Calu3 (cell line): Measurements from ENCODE around the gene ZWILCH. TPM values are rescaled to one million over a fixed set of nuclear protein-coding genes. Genes with fewer than 3 reads are reported as not detected.

ENCODE experiments used
- BruUV-seq: library from RNA; stranded (reverse); fragments of 400-500 nt; replicated peaks from 2 replicates; lab custom pipeline; 2021; lab: Mats Ljungman, UMichigan
- CTCF ChIA-PET: fragments of 300-600 bp; sonication (Branson Sonifier 250); formaldehyde crosslinking; loops from one replicate; lab custom pipeline; 2022; ENCODE audit warnings: antibody characterized with exemption; lab: Charles Lee
- DNase-seq: peaks from one replicate; pipeline ENCODE4 v3.0.0; 2022
- H3K27ac Mint-ChIP-seq: one replicate; pipeline ENCODE4 v1.8.0; 2022; ENCODE audit warnings: mixed read lengths; ENCODE audit not compliant: unreplicated experiment
- H3K27me3 Mint-ChIP-seq: one replicate; pipeline ENCODE4 v1.8.0; 2022; ENCODE audit warnings: mixed read lengths; ENCODE audit not compliant: unreplicated experiment
- H3K36me3 Mint-ChIP-seq: one replicate; pipeline ENCODE4 v1.8.0; 2022; ENCODE audit warnings: mild to moderate bottlenecking, moderate library complexity, mixed read lengths; ENCODE audit not compliant: insufficient read depth, unreplicated experiment
- H3K4me1 Mint-ChIP-seq: one replicate; pipeline ENCODE4 v1.8.0; 2022; ENCODE audit warnings: mild to moderate bottlenecking, low read depth, mixed read lengths; ENCODE audit not compliant: unreplicated experiment
- H3K4me3 Mint-ChIP-seq: one replicate; pipeline ENCODE4 v1.8.0; 2022; ENCODE audit warnings: mild to moderate bottlenecking, low read depth, moderate library complexity, mixed read lengths; ENCODE audit not compliant: unreplicated experiment
- H3K9me3 Mint-ChIP-seq: one replicate; pipeline ENCODE4 v1.8.0; 2022; ENCODE audit warnings: low read depth, mixed read lengths; ENCODE audit not compliant: unreplicated experiment
- CTCF ChIP-seq: fragments of 200-600 bp; IDR thresholded peaks from one replicate; pipeline ENCODE4 v1.8.0; 2022; ENCODE audit warnings: antibody characterized with exemption; ENCODE audit not compliant: unreplicated experiment
- intact Hi-C: fragments of 100-400 bp; cut with micrococcal nuclease; formaldehyde crosslinking; loops from one replicate; pipeline ENCODE4 v1.10.0; 2022; ENCODE audit not compliant: unreplicated experiment
- total RNA-seq: library from RNA; stranded (reverse); gene quantifications from 2 replicates; pipeline ENCODE4 v1.2.3, GENCODE V29; 2022

The ZWILCH gene
- total RNA-seq, 1 experiment from 2014 or later = 34.5 TPM

- Mint-ChIP-seq H3K36me3 (peaks cover 6% of the 10 kb centered on the region), H3K4me1 (no peaks in the 10 kb centered on the region)
These were observed 29.9 kb downstream of the ZWILCH start for GRCh38 chr15:66535056-66535455.

DNA sequence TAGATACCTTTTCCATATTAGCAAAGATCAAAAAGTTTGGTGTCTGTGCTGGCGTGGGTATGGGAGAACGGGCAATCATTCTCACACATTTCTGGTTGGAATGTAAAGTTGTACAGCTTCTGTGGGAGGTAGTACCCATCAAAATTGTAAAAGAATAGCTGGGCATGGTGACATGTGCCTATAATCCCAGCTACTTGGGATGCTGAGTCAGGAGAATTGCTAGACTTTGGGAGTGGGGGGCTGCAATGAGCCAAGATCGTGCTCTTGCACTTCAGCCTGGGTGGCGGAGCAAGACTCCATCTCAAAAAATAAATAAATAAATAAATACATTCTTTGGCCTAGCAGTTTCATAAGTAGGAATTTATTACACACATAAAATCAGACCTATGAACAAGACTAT is 37.8 kb downstream of the ZWILCH start:
- intact Hi-C loops = no loop called here
- Mint-ChIP-seq H3K9me3 (no peaks in the 10 kb centered on the region), H3K4me1 (no peaks in the 10 kb centered on the region), H3K36me3 (no peaks in the 10 kb centered on the region), H3K27me3 (no peaks in the 10 kb centered on the region), H3K4me3 (no peak overlapping the region), H3K27ac (no peak overlapping the region)
- no TSS peak for BruUV-seq
- no peak for DNase-seq
- TF ChIP-seq CTCF = no peak
- CTCF ChIA-PET = no interaction called here

More at GRCh38 chr15:66535056-66535455, 29.9 kb downstream of the ZWILCH start:
- intact Hi-C loops = no loop called here
- TF ChIP-seq CTCF = no peak
- no peak overlapping the region for H3K27ac Mint-ChIP-seq
- CTCF ChIA-PET = interaction anchor here (0.6 kb wide), 1 partner anchor 463 kb away, joined by 3 read pairs; no protein-coding TSS in a partner anchor
- H3K9me3 Mint-ChIP-seq = no peaks in the 10 kb centered on the region
- DNase-seq = no peak
- BruUV-seq = no TSS peak
- no peaks in the 10 kb centered on the region for H3K27me3 Mint-ChIP-seq
- no peak overlapping the region for H3K4me3 Mint-ChIP-seq

- Mint-ChIP-seq H3K27me3 (no peaks in the 10 kb centered on the region), H3K4me3 (no peak overlapping the region), H3K4me1 (no peaks in the 10 kb centered on the region), H3K9me3 (no peaks in the 10 kb centered on the region), H3K27ac (no peak overlapping the region), H3K36me3 (peaks cover 4% of the 10 kb centered on the region)
- no peak for TF ChIP-seq CTCF
- no TSS peak for BruUV-seq
- intact Hi-C loops = no loop called here
- CTCF ChIA-PET = no interaction called here
- DNase-seq = no peak
These were observed 40.1 kb downstream of the ZWILCH start for GRCh38 chr15:66545255-66545654.

- CTCF ChIA-PET = no interaction called here
- intact Hi-C loops = no loop called here
- Mint-ChIP-seq H3K27ac (no peak overlapping the region), H3K9me3 (peaks cover 3% of the 10 kb centered on the region), H3K36me3 (no peaks in the 10 kb centered on the region), H3K4me3 (no peak overlapping the region), H3K4me1 (no peaks in the 10 kb centered on the region), H3K27me3 (no peaks in the 10 kb centered on the region)
- no peak for DNase-seq
- no peak for TF ChIP-seq CTCF
- BruUV-seq = no TSS peak
These were observed 50.6 kb downstream of the ZWILCH start for GRCh38 chr15:66555685-66556084.
